Measurements from ENCODE around the gene PIK3R2.
A peak's percentile ranks its signal among the peaks of the same experiment; 100 is the strongest.

PIK3R2 gene

DNA sequence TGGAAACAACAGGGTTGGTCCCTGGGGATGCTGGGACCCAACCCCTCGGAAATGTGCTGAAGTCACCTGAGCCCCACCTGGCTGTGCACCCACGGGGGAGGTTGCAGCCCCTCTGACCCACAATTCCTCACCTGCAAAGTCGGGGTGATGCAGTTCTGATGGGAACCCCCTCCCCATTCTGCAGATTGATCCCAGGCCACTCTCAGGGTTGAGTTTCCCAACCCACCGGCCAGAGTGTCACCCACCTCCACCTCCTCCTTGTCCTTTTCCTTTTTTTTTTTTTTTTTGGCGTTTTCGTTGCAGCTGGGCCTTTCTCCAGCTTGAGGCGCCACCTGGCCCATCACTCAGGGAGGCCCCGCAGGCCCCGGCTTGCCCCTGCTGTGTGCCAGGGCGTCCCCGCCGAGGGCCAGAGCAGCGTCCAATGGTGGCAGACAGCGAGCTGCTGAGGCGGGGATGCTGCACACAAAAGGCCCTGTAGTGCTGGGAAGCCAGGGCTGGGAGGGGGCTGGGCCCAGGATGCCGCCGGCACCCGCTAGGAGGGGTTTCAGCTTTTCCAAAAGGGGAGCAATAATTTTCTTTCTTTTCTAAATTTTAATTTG, 4.6 kb downstream of the PIK3R2 start:
- TF ChIP-seq, protein P1, sequence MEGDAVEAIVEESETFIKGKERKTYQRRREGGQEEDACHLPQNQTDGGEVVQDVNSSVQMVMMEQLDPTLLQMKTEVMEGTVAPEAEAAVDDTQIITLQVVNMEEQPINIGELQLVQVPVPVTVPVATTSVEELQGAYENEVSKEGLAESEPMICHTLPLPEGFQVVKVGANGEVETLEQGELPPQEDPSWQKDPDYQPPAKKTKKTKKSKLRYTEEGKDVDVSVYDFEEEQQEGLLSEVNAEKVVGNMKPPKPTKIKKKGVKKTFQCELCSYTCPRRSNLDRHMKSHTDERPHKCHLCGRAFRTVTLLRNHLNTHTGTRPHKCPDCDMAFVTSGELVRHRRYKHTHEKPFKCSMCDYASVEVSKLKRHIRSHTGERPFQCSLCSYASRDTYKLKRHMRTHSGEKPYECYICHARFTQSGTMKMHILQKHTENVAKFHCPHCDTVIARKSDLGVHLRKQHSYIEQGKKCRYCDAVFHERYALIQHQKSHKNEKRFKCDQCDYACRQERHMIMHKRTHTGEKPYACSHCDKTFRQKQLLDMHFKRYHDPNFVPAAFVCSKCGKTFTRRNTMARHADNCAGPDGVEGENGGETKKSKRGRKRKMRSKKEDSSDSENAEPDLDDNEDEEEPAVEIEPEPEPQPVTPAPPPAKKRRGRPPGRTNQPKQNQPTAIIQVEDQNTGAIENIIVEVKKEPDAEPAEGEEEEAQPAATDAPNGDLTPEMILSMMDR (IDR thresholded peaks at IDR 0.05), result no peak

DNA sequence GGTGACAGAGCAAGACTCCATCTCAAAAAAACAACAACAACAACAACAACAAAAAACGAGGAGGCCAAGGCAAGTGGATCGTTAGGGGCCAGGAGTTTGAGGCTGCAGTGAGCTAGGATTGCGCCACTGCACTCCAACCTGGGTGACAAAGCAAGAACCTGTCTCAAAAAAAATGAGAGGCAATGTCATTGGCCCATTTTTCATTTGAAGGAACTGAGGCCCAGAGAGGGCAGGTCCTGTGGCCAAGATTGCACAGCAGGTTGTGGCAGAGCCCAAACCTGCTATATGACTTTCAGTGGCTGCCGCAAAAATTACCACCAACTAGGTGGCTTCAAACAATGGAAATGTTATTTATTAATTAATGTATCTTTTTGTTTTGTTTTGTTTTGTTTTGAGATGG, 5.5 kb downstream of the PIK3R2 start:
- TF ChIP-seq, protein P1 (IDR thresholded peaks at IDR 0.05), result no peak

DNA sequence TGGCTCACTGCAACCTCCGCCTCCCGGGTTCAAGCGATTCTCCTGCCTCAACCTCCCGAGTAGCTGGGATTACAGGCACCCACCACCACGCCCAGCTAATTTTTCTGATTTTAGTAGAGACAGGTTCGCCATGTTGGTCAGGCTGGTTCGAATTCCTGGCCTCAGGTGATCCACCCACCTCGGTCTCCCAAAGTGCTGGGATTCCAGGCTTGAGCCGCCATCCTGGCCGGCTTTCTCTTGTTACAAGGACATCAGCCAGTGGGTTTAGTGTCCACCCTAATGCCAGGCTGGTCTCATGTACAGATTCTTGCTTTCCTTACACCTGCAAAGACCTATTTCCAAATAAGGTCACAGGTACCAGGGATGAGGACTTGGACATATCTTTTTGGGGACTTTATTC, 6.8 kb downstream of the PIK3R2 start:
- TF ChIP-seq, protein P1 (IDR thresholded peaks at IDR 0.05), result no peak

DNA sequence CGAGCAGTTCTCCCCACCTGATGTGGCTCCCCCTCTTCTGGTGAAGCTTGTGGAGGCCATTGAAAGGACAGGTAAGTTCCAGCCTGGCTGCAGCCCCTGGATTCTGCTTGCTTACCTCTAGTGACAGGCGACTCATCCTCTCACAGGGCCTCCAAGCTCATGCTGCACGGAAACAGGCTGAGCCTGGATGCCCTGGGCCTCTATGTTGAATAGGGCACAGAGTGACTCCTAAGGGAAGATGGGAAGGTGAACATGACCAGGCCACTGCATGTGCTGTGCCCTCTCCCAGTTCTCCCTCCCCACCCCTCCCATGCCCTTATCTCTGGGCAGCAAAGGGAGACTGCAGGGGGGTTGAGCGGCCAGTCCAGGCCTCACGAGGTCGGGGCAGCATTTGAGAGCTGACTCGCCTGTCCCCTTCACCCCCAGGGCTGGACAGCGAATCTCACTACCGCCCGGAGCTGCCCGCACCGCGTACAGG, 7.6 kb downstream of the PIK3R2 start:
- TF ChIP-seq, protein P1 (IDR thresholded peaks at IDR 0.05), result no peak

DNA sequence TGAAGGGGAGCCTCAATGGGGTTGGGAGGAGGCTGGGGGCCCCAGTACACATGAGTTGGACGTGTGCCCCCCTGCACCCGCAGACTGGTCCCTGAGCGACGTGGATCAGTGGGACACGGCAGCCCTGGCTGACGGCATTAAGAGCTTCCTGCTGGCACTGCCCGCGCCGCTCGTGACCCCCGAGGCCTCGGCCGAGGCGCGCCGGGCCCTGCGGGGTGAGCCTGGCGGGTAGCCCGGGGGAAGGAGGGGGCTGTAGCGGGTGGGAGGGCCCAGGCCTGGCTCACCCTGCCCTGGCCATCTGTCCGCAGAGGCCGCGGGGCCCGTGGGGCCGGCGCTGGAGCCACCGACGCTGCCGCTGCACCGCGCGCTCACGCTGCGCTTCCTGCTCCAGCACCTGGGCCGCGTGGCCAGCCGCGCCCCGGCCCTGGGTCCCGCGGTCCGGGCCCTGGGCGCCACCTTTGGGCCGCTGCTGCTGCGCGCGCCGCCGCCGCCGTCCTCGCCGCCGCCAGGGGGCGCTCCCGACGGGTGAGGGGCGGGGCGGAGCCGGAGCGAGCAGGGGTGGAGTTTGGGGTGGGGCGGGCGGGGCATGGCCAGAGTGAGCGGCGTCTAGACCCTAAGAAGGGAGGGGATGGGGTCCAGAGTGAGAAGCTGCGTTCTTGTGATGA, 8.1 kb downstream of the PIK3R2 start:
- TF ChIP-seq, protein P1 (IDR thresholded peaks at IDR 0.05), result peak; percentile 94

DNA sequence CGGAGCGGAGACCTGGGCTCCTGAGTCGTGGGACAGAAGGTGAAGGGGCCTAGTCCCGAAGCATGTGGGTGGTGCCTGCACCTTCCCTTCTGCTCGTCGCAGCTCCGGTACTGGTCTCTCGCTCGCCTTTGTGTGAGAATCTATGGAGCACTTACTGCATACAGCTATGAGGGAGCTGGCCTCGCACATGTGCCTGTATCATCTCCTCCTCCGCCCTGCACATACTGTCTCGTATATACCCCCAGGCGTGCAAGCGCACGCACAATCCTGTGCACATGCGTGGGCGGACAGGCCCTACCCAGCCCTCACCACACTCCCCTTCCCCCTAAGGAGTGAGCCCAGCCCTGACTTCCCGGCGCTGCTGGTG, 8.7 kb downstream of the PIK3R2 start:
- TF ChIP-seq, protein P1 (IDR thresholded peaks at IDR 0.05), result peak; percentile 1; the same call in 1 of the 2 replicates

DNA sequence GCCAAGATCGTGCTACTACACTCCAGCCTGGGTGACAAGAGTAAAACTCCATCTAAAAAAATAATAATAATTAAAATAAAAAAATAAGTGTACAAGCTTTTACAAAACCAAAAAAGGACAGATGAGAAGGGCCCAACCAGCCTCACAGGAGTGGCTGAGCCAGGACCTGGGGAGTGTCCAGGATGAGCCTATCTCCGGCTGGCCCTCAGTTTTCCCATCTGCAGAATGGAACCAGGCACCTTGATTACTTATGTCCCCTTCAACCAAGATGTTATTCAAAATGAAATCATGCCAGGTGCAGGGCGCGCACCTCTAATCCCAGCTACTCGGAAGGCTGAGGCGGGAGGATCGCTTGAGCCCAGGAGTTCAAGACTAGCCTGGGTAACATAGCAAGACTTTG, 11.1 kb downstream of the PIK3R2 start:
- TF ChIP-seq, protein P1 (IDR thresholded peaks at IDR 0.05), result no peak
